ENCODE measurements around the gene CFAP61. TPM values are rescaled to one million over a fixed set of nuclear protein-coding genes. Genes with fewer than 3 reads are reported as not detected.
A peak's percentile ranks its signal among the peaks of the same experiment; 100 is the strongest.

CFAP61 gene
- total RNA-seq, 4 donors from 2014 or later = 17.1 to 94.8 (median 41.4) TPM

GRCh38 chr20:20369250-20370093, 317.1 kb downstream of the CFAP61 start:
- peaks cover 53 to 64% (median 62%) of the 10 kb centered on the region in 3 donors for H3K27me3 ChIP-seq
- H3K36me3 ChIP-seq = no peaks in the 10 kb centered on the region
- intact Hi-C loops (cut with DNase I; ENCODE audit: low total_unique reads) = no loop called here
- H3K4me3 ChIP-seq = peak overlapping the region; percentile 4 to 44 (median 29)
- ATAC-seq (no peak), DNase-seq (no peak)
- peaks cover 3 to 8% of the 10 kb centered on the region in 2 donors for H3K4me1 ChIP-seq
- H3K27ac ChIP-seq = no peak overlapping the region
- TF ChIP-seq CTCF (IDR thresholded peaks at IDR 0.05 in 4 of 5, conservative IDR thresholded peaks at IDR 0.05 in 1 of 5) (no peak), POLR2A (IDR thresholded peaks at IDR 0.05) (no peak)
- in situ Hi-C loops (cut with MboI; ENCODE audit: low sequenced_read_pairs in 4 of 4) = no loop called here
- H3K9me3 ChIP-seq = no peaks in the 10 kb centered on the region

- intact Hi-C loops (cut with DNase I; ENCODE audit: low total_unique reads) = no loop called here
- TF ChIP-seq CTCF (IDR thresholded peaks at IDR 0.05 in 4 of 5, conservative IDR thresholded peaks at IDR 0.05 in 1 of 5) = no peak
- TF ChIP-seq POLR2A (IDR thresholded peaks at IDR 0.05) = no peak
- in situ Hi-C loops (cut with MboI; ENCODE audit: low sequenced_read_pairs in 4 of 4) = no loop called here
- Histone ChIP-seq H3K4me3 (no peak overlapping the region), H3K9me3 (no peaks in the 10 kb centered on the region), H3K36me3 (no peaks in the 10 kb centered on the region), H3K27me3 (peaks cover 48 to 57% (median 56%) of the 10 kb centered on the region in 3 donors), H3K4me1 (peaks cover 3 to 8% of the 10 kb centered on the region in 2 donors), H3K27ac (no peak overlapping the region)
- no peak for DNase-seq
- ATAC-seq = no peak
Measured at GRCh38 chr20:20370094-20370575, 317.8 kb downstream of the CFAP61 start.

GRCh38 chr20:20371083-20371482, 318.8 kb downstream of the CFAP61 start:
- Histone ChIP-seq H3K27me3 (peaks cover 39 to 48% (median 47%) of the 10 kb centered on the region in 3 donors), H3K27ac (no peak overlapping the region), H3K36me3 (no peaks in the 10 kb centered on the region), H3K9me3 (no peaks in the 10 kb centered on the region), H3K4me3 (no peak overlapping the region), H3K4me1 (peaks cover 3 to 8% of the 10 kb centered on the region in 2 donors)
- no peak for TF ChIP-seq CTCF (IDR thresholded peaks at IDR 0.05 in 4 of 5, conservative IDR thresholded peaks at IDR 0.05 in 1 of 5)
- TF ChIP-seq POLR2A (IDR thresholded peaks at IDR 0.05) = no peak
- intact Hi-C loops (cut with DNase I; ENCODE audit: low total_unique reads) = no loop called here
- DNase-seq (no peak), ATAC-seq (no peak)
- in situ Hi-C loops (cut with MboI; ENCODE audit: low sequenced_read_pairs in 4 of 4) = no loop called here

GRCh38 chr20:20371681-20372080, 319.3 kb downstream of the CFAP61 start:
- Histone ChIP-seq H3K36me3 (no peaks in the 10 kb centered on the region), H3K9me3 (no peaks in the 10 kb centered on the region), H3K4me3 (no peak overlapping the region), H3K27ac (no peak overlapping the region), H3K4me1 (peaks cover 3 to 8% of the 10 kb centered on the region in 2 donors), H3K27me3 (peaks cover 35 to 42% (median 41%) of the 10 kb centered on the region in 3 donors)
- in situ Hi-C loops (cut with MboI; ENCODE audit: low sequenced_read_pairs in 4 of 4) (no loop called here), intact Hi-C loops (cut with DNase I; ENCODE audit: low total_unique reads) (no loop called here)
- DNase-seq (no peak), ATAC-seq (no peak)
- TF ChIP-seq POLR2A (IDR thresholded peaks at IDR 0.05) = no peak
- TF ChIP-seq CTCF (IDR thresholded peaks at IDR 0.05 in 4 of 5, conservative IDR thresholded peaks at IDR 0.05 in 1 of 5) = no peak
